GM21529 (cell line): ENCODE data around the gene MEF2C.
A peak's percentile ranks its signal among the peaks of the same experiment; 100 is the strongest.
"Not testable (repeated sequence)": the region's sequence is repeated elsewhere in the genome, so short reads cannot be mapped to it uniquely, and the experiment has no call there.

ENCODE experiments used
- ATAC-seq: cut with Tn5 transposase; IDR thresholded peaks from one replicate; pipeline ENCODE4 v1.9.1; 2021; ENCODE audit not compliant: unreplicated experiment

Gene MEF2C

DNA sequence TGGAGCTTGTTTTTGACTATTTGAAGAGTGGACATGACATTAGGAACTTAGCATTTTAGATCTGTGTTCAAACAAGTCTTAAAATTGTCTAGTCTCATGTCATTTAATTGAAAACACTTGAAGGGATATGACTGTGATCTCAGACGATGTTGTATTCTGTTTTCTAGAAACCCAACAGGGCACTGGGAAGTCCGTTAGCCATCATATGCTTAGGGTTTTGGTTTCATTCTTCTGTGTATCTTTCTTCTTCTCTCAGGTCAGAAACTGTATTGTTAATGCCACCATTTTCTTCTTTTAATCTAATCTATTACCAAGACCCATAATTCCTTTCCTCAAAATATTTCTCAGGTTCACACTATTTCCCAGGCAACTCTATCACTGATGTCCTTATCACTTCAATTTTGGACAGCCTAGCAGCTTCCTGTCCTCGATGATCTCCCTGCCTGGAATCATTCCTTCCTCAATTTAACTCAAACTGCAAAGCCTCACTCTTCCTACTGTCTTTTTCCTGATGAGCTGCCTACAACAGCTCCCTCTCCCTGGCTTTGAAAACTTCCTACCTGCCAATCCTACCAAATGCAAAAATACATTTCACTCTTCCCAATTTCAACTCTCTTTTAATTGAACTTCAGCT, 77.7 kb downstream of the MEF2C start:
- ATAC-seq: peak; percentile 54

GRCh38 chr5:88804444-88804843, 78.5 kb downstream of the MEF2C start:
- no peak for ATAC-seq

DNA sequence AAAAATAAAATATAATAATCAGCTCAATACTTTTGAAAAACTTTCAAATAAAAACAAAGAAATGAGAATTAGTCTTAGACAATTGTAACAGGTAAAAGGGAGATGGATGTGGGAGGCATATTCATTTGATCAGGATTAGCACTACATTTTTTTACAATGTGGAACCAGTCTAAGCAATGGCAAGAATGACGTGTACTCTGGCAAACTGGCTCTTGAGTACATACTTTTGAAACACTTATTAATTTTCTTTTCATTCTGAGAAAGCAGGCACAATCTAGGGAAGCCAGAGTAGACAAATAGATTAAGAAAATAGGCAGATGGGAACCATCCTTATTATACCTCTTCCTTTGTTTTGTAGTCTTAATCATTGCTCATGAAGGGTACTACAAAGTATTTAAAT, 79.7 kb downstream of the MEF2C start:
- ATAC-seq: no peak

- ATAC-seq: no peak
These were observed 82.9 kb downstream of the MEF2C start for GRCh38 chr5:88799938-88800535.

- not testable (repeated sequence) for ATAC-seq
These were observed 84.1 kb downstream of the MEF2C start for GRCh38 chr5:88798933-88799332.

GRCh38 chr5:88793797-88794196, 89.2 kb downstream of the MEF2C start:
- ATAC-seq: not testable (repeated sequence)

GRCh38 chr5:88792144-88792840, 90.7 kb downstream of the MEF2C start:
- ATAC-seq: peak; percentile 74

GRCh38 chr5:88787856-88788255, 95.1 kb downstream of the MEF2C start:
- no peak for ATAC-seq

DNA sequence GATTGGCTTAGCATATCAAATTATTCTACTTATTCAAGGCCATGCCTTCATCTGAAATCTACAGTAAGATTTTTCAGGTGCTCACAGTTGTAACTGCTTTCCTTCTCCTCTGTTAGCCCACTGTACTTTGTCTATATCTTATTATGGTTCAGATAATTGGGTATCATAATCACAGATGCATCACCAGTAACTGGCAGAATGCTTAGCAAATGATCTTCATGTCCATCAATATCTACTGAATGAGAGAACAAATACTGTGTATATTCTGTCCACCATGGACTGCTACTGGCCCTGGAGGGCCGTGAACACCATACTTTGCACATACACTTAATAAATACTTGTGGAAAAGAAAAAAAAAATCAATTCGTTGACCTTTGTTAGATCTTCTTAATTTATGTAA, 96.2 kb downstream of the MEF2C start:
- ATAC-seq: no peak

- peak; percentile 56 for ATAC-seq
These were observed 97.0 kb downstream of the MEF2C start for GRCh38 chr5:88785746-88786565.

DNA sequence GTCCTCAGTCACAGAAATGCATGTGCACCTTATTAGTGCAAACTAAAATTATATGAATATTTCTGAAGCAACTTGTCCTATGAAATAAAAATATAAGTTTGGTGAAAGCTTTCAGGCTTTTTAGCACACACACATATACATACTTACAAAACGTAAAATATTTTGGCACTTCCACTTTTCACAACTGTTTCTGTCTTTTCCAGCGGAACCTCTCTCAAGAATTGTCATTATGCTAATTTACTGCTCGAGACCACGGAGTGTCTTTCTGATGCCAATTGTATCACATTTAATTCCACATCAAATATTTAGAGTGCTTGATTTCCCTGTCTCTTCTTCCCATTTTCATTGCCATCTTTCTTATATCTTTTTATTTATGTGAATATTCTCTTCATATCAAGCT, 100.4 kb downstream of the MEF2C start:
- no peak for ATAC-seq

- no peak for ATAC-seq
These were observed 102.2 kb downstream of the MEF2C start for GRCh38 chr5:88780736-88781135.

DNA sequence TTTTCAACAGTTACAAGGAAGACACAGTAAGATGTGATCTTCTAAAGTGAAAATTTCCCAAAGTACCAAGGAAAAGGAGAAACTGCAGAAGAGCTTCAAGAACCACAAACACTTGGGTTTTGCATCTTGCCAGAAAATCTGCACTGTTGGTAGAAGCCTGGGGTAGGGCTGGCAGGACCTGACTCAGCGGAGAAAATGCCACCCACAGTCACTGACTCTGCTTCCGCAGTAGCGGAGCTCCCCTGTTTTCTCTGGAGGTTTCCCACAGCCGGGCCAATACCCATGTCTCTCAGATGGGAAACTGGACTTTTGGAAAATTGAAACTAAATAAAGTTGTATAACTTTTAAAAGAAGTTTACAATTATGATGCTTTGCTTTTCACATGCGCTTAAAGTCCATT, 104.2 kb downstream of the MEF2C start:
- ATAC-seq: no peak

DNA sequence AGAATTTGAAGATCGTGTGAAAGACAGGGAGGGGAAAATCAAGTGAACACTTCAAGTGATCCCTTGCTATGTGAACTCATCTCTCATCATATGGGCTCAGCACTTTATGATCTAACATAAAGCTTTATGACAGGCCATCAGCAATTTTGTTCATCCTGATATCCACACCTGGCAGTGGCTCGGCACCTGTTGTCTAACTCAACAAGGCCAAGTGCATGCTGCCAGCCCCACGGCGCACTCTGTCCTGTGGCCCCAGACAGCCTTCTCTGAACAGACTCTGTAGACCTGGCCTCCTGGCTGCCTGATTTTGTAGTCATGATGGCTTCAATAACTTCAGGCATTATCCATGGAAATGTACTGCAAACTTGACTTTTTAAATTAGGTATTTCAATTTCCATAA, 106.3 kb downstream of the MEF2C start:
- no peak for ATAC-seq

- no peak for ATAC-seq
These were observed 110.2 kb downstream of the MEF2C start for GRCh38 chr5:88772831-88773230.

- ATAC-seq: no peak
These were observed 110.9 kb downstream of the MEF2C start for GRCh38 chr5:88772047-88772446.

- no peak for ATAC-seq
These were observed 112.4 kb downstream of the MEF2C start for GRCh38 chr5:88770276-88771257.

DNA sequence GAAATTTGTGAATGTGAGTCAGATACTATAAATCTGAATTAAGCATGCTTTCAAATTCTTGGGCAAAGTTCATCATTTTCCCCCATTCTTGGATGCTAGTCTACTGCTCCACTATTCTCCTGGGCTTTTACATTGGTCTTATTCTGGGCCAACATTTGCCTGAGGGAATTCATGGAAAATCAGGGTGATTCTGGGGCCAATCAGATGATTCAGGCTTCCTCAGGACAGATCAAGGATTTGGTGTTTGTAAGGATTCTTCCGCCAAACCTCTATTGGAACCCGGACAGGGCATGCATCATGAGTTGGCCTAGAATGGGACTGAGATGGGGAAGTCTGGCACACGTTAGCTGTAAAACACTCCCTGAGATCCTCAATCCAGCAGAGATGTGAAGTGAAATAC, 113.8 kb downstream of the MEF2C start:
- ATAC-seq: no peak

- no peak for ATAC-seq
These were observed 114.6 kb downstream of the MEF2C start for GRCh38 chr5:88768411-88768810.

GRCh38 chr5:88765798-88766197, 117.2 kb downstream of the MEF2C start:
- ATAC-seq: no peak
